HS-27A (cell line): ENCODE results near the gene UNC80.

Experiments
- DNase-seq: peaks from one replicate; pipeline ENCODE4 v3.0.0-alpha.2; 2012; ENCODE audit warnings: low read depth, missing footprints

The UNC80 gene

GRCh38 chr2:210028178-210028577 is 256.5 kb downstream of the UNC80 start:
- no peak for DNase-seq

GRCh38 chr2:210034087-210034683 is 262.6 kb downstream of the UNC80 start:
- no peak for DNase-seq

GRCh38 chr2:210035679-210036078 is 264.0 kb downstream of the UNC80 start:
- DNase-seq = no peak

- no peak for DNase-seq
Observed at GRCh38 chr2:210038078-210038477, 266.4 kb downstream of the UNC80 start.

- no peak for DNase-seq
Observed at GRCh38 chr2:210046851-210047500, 275.3 kb downstream of the UNC80 start.
